Neutrophil (primary cell): ENCODE measurements around the gene NBAS.

Experiments used
- H3K27ac ChIP-seq: fragments of 200-600 bp; sonication (generic); 2 replicates; pipeline ENCODE4 v1.5.1; 2016; ENCODE audit warnings: mild to moderate bottlenecking, moderate library complexity
- H3K27me3 ChIP-seq: fragments of 200-600 bp; sonication (generic); 2 replicates; pipeline ENCODE4 v1.6.0; 2016; ENCODE audit warnings: mild to moderate bottlenecking
- H3K36me3 ChIP-seq: fragments of 200-600 bp; sonication (generic); 2 replicates; pipeline ENCODE4 v1.5.1; 2017
- H3K4me1 ChIP-seq, 2 experiments: fragments of 200-600 bp in 1 of 2; sonication (generic) in 1 of 2; 1 replicate in 1 of 2; 2 replicates in 1 of 2; pipeline versions ENCODE4 v1.5.1 to v1.6.1; 2013 to 2016; ENCODE audit warnings: low read depth in 1 of 2, low read length in 1 of 2, mild to moderate bottlenecking in 1 of 2, moderate library complexity in 1 of 2; ENCODE audit not compliant: control insufficient read depth in 1 of 2, insufficient read depth in 1 of 2
- H3K4me3 ChIP-seq, 2 experiments: fragments of 200-600 bp in 1 of 2; sonication (generic) in 1 of 2; 1 replicate in 1 of 2; 2 replicates in 1 of 2; pipeline ENCODE4 v1.5.1; 2013 to 2016; ENCODE audit warnings: low read depth in 1 of 2, low read length in 1 of 2, mild to moderate bottlenecking in 1 of 2, moderate library complexity in 1 of 2
- H3K9me3 ChIP-seq: fragments of 200-600 bp; sonication (generic); 2 replicates; pipeline ENCODE4 v1.5.1; 2016
- CTCF ChIP-seq: fragments of 200-600 bp; sonication (generic); IDR thresholded peaks from 2 replicates; pipeline ENCODE4 v1.5.1; 2016; ENCODE audit warnings: antibody characterized with exemption

The NBAS gene

GRCh38 chr2:15306706-15307105, 254.4 kb downstream of the NBAS start:
- TF ChIP-seq CTCF, result no peak
- H3K4me1 ChIP-seq, result peaks cover 0 to 24% of the 10 kb centered on the region in 2 experiments
- peaks cover 9% of the 10 kb centered on the region for H3K36me3 ChIP-seq
- H3K27ac ChIP-seq, result no peak overlapping the region
- H3K9me3 ChIP-seq, result no peaks in the 10 kb centered on the region
- no peak overlapping the region for H3K4me3 ChIP-seq
- H3K27me3 ChIP-seq, result no peaks in the 10 kb centered on the region

GRCh38 chr2:15303874-15304273, 257.3 kb downstream of the NBAS start:
- Histone ChIP-seq H3K27me3 (no peaks in the 10 kb centered on the region), H3K9me3 (no peaks in the 10 kb centered on the region), H3K4me3 (no peak overlapping the region), H3K36me3 (peaks cover 9% of the 10 kb centered on the region), H3K27ac (no peak overlapping the region), H3K4me1 (peaks cover 0 to 21% of the 10 kb centered on the region in 2 experiments)
- no peak for TF ChIP-seq CTCF

- Histone ChIP-seq H3K36me3 (peaks cover 9% of the 10 kb centered on the region), H3K27me3 (no peaks in the 10 kb centered on the region), H3K4me1 (peaks cover 0 to 12% of the 10 kb centered on the region in 2 experiments), H3K9me3 (no peaks in the 10 kb centered on the region), H3K27ac (no peak overlapping the region), H3K4me3 (no peak overlapping the region)
- no peak for TF ChIP-seq CTCF
Observed at GRCh38 chr2:15302154-15302553, 259.0 kb downstream of the NBAS start.

- H3K4me3 ChIP-seq, result no peak overlapping the region
- no peaks in the 10 kb centered on the region for H3K9me3 ChIP-seq
- peaks cover 0 to 7% of the 10 kb centered on the region in 2 experiments for H3K4me1 ChIP-seq
- no peak for TF ChIP-seq CTCF
- no peaks in the 10 kb centered on the region for H3K27me3 ChIP-seq
- no peak overlapping the region for H3K27ac ChIP-seq
- H3K36me3 ChIP-seq, result peaks cover 9% of the 10 kb centered on the region
Observed at GRCh38 chr2:15300624-15301573, 260.2 kb downstream of the NBAS start.

GRCh38 chr2:15299904-15300520, 261.1 kb downstream of the NBAS start:
- no peak for TF ChIP-seq CTCF
- peaks cover 9% of the 10 kb centered on the region for H3K36me3 ChIP-seq
- H3K4me3 ChIP-seq, result no peak overlapping the region
- no peaks in the 10 kb centered on the region for H3K27me3 ChIP-seq
- H3K4me1 ChIP-seq, result peaks cover 0 to 7% of the 10 kb centered on the region in 2 experiments
- no peak overlapping the region for H3K27ac ChIP-seq
- no peaks in the 10 kb centered on the region for H3K9me3 ChIP-seq
